ENCODE measurements around the gene UNC5C.
A peak's percentile ranks its signal among the peaks of the same experiment; 100 is the strongest.

UNC5C gene

DNA sequence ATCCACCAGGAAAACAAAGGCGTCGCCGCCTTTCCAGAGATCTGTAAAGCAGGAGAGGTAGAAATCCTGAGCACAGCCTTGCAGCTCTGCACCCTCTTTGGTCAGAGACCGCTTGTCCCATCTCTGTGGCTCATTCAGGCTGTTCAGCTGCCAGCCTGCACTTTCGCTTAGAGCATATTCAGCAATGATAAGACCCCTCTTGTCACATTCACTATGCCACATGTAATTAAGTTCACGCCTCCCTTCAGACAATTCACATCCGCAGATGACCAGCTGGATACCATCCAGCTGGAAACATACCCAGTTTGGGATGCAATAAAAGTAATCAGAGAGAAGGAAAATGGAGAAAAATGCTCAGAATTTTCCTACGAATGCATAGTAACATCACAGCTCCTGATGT lies 335.4 kb downstream of the UNC5C start:
- TF ChIP-seq, protein P1, sequence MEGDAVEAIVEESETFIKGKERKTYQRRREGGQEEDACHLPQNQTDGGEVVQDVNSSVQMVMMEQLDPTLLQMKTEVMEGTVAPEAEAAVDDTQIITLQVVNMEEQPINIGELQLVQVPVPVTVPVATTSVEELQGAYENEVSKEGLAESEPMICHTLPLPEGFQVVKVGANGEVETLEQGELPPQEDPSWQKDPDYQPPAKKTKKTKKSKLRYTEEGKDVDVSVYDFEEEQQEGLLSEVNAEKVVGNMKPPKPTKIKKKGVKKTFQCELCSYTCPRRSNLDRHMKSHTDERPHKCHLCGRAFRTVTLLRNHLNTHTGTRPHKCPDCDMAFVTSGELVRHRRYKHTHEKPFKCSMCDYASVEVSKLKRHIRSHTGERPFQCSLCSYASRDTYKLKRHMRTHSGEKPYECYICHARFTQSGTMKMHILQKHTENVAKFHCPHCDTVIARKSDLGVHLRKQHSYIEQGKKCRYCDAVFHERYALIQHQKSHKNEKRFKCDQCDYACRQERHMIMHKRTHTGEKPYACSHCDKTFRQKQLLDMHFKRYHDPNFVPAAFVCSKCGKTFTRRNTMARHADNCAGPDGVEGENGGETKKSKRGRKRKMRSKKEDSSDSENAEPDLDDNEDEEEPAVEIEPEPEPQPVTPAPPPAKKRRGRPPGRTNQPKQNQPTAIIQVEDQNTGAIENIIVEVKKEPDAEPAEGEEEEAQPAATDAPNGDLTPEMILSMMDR (IDR thresholded peaks at IDR 0.05; ENCODE audit: low read depth, low read length, missing control alignments): no peak
- no peak for DNase-seq (ENCODE audit: low read depth)
- no peak overlapping the region for H3K4me3 ChIP-seq (ENCODE audit: low read depth, low read length)
- in situ Hi-C loops (cut with HindIII; ENCODE audit: low sequenced_read_pairs): no loop called here

- no peak for DNase-seq (ENCODE audit: low read depth)
- TF ChIP-seq, protein P1 (IDR thresholded peaks at IDR 0.05; ENCODE audit: low read depth, low read length, missing control alignments): no peak
- H3K4me3 ChIP-seq (ENCODE audit: low read depth, low read length): no peak overlapping the region
- in situ Hi-C loops (cut with HindIII; ENCODE audit: low sequenced_read_pairs): no loop called here
Observed at GRCh38 chr4:95212692-95213091, 336.1 kb downstream of the UNC5C start.

GRCh38 chr4:95209927-95210326 lies 338.8 kb downstream of the UNC5C start:
- in situ Hi-C loops (cut with HindIII; ENCODE audit: low sequenced_read_pairs): no loop called here
- H3K4me3 ChIP-seq (ENCODE audit: low read depth, low read length): no peak overlapping the region
- TF ChIP-seq, protein P1 (IDR thresholded peaks at IDR 0.05; ENCODE audit: low read depth, low read length, missing control alignments): no peak
- no peak for DNase-seq (ENCODE audit: low read depth)

DNA sequence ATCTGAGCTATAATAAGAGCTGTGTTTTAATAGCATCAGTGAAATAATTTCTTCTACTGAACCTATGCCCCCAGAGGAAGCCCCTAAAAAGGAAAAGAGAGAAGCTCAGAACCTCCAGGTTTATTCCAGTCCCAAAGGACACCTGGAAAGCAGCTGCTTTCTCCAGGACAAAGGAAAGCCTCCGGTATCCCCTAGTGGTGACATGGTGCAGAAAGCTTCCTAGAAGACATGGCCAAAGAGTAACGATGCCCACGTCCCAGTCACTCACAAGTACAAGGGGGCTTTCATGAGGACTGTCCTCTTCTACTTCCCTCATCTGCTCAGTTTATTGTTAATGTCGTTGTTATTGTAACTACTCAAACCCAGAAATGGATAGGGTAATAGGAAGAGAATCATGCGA lies 343.9 kb downstream of the UNC5C start:
- in situ Hi-C loops (cut with HindIII; ENCODE audit: low sequenced_read_pairs): no loop called here
- no peak overlapping the region for H3K4me3 ChIP-seq (ENCODE audit: low read depth, low read length)
- no peak for DNase-seq (ENCODE audit: low read depth)
- TF ChIP-seq, protein P1 (IDR thresholded peaks at IDR 0.05; ENCODE audit: low read depth, low read length, missing control alignments): peak; percentile 59

GRCh38 chr4:95204267-95204844 lies 344.4 kb downstream of the UNC5C start:
- in situ Hi-C loops (cut with HindIII; ENCODE audit: low sequenced_read_pairs): no loop called here
- peak; percentile 26 for DNase-seq (ENCODE audit: low read depth)
- no peak overlapping the region for H3K4me3 ChIP-seq (ENCODE audit: low read depth, low read length)
- TF ChIP-seq, protein P1 (IDR thresholded peaks at IDR 0.05; ENCODE audit: low read depth, low read length, missing control alignments): no peak

DNA sequence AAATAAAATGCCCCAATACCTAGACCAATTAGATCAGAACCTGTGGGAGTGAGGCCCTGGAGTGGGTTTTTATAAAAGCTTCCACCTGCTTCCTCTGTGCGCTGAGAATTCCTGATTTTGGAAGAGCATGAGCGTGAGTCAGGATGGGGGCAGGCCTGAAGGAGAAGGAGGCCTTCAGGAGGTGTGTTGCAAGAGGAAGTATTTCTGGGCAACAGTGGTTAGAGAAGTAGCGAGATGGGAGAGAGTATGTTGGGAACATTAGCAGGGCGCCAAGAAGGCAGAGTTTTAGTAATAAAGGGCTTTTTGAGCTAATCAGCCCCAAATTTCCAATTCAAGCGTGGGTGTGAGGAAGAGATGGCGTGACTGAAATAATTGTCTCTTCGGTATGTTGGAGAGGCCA lies 349.8 kb downstream of the UNC5C start:
- in situ Hi-C loops (cut with HindIII; ENCODE audit: low sequenced_read_pairs): loop anchor here (5.0 kb wide), 1 partner anchor 63 kb away; no protein-coding TSS in a partner anchor
- TF ChIP-seq, protein P1 (IDR thresholded peaks at IDR 0.05; ENCODE audit: low read depth, low read length, missing control alignments): no peak
- DNase-seq (ENCODE audit: low read depth): no peak
- H3K4me3 ChIP-seq (ENCODE audit: low read depth, low read length): no peak overlapping the region
